ENCODE data around the gene FBXO28. TPM values are rescaled to one million over a fixed set of nuclear protein-coding genes. Genes with fewer than 3 reads are reported as not detected.
A peak's percentile ranks its signal among the peaks of the same experiment; 100 is the strongest.

FBXO28 gene
- total RNA-seq, 1 donor from 2014 or later = 23.9 TPM

- DNase-seq (ENCODE audit: low spot score) = no peak
- TF ChIP-seq, protein P1, sequence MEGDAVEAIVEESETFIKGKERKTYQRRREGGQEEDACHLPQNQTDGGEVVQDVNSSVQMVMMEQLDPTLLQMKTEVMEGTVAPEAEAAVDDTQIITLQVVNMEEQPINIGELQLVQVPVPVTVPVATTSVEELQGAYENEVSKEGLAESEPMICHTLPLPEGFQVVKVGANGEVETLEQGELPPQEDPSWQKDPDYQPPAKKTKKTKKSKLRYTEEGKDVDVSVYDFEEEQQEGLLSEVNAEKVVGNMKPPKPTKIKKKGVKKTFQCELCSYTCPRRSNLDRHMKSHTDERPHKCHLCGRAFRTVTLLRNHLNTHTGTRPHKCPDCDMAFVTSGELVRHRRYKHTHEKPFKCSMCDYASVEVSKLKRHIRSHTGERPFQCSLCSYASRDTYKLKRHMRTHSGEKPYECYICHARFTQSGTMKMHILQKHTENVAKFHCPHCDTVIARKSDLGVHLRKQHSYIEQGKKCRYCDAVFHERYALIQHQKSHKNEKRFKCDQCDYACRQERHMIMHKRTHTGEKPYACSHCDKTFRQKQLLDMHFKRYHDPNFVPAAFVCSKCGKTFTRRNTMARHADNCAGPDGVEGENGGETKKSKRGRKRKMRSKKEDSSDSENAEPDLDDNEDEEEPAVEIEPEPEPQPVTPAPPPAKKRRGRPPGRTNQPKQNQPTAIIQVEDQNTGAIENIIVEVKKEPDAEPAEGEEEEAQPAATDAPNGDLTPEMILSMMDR (IDR thresholded peaks at IDR 0.05) = no peak
Measured at GRCh38 chr1:224175617-224176016, 61.7 kb downstream of the FBXO28 start.

DNA sequence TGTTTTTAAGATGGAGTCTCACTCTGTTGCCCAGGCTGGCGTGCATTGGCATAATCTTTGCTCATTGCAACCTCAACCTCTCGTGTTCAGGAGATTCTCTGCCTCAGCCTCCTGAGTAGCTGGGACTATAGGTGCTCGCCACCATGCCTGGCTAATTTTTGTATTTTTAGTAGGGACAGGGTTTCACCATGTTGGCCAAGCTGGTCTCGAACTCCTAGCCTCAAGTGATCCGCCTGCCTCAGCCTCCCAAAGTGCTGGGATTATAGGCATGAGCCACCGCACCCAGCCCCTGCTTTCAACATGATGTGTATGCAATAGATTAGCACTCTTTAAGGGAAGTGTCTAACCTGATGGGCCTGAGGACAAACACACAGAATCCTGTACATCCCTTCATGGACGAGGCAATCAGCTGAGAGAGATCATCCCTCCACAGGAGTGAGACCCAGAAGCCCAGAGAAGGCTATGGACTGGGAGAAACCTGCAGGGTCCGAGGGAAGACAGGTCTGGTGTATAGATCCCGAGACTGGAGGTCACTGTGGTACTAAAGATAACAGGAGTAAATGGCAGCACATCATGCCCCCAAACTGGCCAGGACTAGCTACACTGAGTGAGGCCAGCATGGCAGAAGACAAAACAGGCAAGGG is 63.6 kb downstream of the FBXO28 start:
- H3K4me3 Mint-ChIP-seq (ENCODE audit: unreplicated experiment) = no peak overlapping the region
- no peaks in the 10 kb centered on the region for H3K27me3 Mint-ChIP-seq (ENCODE audit: low read depth)
- H3K4me1 Mint-ChIP-seq (ENCODE audit: low read depth) = peaks cover 10% of the 10 kb centered on the region
- TF ChIP-seq, protein P1 (IDR thresholded peaks at IDR 0.05) = no peak
- no peaks in the 10 kb centered on the region for H3K36me3 Mint-ChIP-seq (ENCODE audit: low read depth)
- DNase-seq (ENCODE audit: low spot score) = no peak
- H3K27ac Mint-ChIP-seq (ENCODE audit: unreplicated experiment) = peak overlapping the region; percentile 41
- H3K9me3 Mint-ChIP-seq (ENCODE audit: low read depth) = no peaks in the 10 kb centered on the region

More at GRCh38 chr1:224175617-224176016, 61.7 kb downstream of the FBXO28 start:
- Mint-ChIP-seq H3K9me3 (ENCODE audit: low read depth) (no peaks in the 10 kb centered on the region), H3K36me3 (ENCODE audit: low read depth) (no peaks in the 10 kb centered on the region), H3K27me3 (ENCODE audit: low read depth) (no peaks in the 10 kb centered on the region), H3K4me3 (ENCODE audit: unreplicated experiment) (peak overlapping the region; percentile 54), H3K27ac (ENCODE audit: unreplicated experiment) (no peak overlapping the region), H3K4me1 (ENCODE audit: low read depth) (peaks cover 7% of the 10 kb centered on the region)

DNA sequence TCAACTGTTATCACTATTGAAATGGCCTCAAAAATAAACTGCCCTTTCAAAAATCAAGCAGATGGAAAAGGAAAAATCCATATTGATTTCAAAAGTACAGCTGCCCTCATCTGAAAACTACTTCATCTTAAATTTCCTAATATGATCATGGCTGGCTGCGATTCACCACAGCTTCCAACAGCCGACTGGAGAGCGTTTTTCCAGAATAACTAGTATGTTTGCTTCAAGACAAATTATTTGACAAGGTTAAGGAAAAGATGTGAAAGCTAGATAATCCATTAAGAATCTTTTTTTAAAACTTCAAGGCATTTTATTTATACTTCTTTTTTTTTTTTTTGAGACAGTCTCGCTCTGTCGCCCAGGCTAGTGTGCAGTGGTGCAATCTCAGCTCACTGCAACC is 65.0 kb downstream of the FBXO28 start:
- H3K27ac Mint-ChIP-seq (ENCODE audit: unreplicated experiment) = no peak overlapping the region
- TF ChIP-seq, protein P1 (IDR thresholded peaks at IDR 0.05) = no peak
- H3K36me3 Mint-ChIP-seq (ENCODE audit: low read depth) = no peaks in the 10 kb centered on the region
- H3K4me3 Mint-ChIP-seq (ENCODE audit: unreplicated experiment) = no peak overlapping the region
- no peaks in the 10 kb centered on the region for H3K27me3 Mint-ChIP-seq (ENCODE audit: low read depth)
- H3K9me3 Mint-ChIP-seq (ENCODE audit: low read depth) = no peaks in the 10 kb centered on the region
- peaks cover 13% of the 10 kb centered on the region for H3K4me1 Mint-ChIP-seq (ENCODE audit: low read depth)
- no peak for DNase-seq (ENCODE audit: low spot score)

GRCh38 chr1:224180783-224181452 is 67.0 kb downstream of the FBXO28 start:
- no peaks in the 10 kb centered on the region for H3K9me3 Mint-ChIP-seq (ENCODE audit: low read depth)
- H3K27me3 Mint-ChIP-seq (ENCODE audit: low read depth) = no peaks in the 10 kb centered on the region
- DNase-seq (ENCODE audit: low spot score) = no peak
- H3K27ac Mint-ChIP-seq (ENCODE audit: unreplicated experiment) = no peak overlapping the region
- H3K4me1 Mint-ChIP-seq (ENCODE audit: low read depth) = peaks cover 26% of the 10 kb centered on the region
- TF ChIP-seq, protein P1 (IDR thresholded peaks at IDR 0.05) = no peak
- no peak overlapping the region for H3K4me3 Mint-ChIP-seq (ENCODE audit: unreplicated experiment)
- H3K36me3 Mint-ChIP-seq (ENCODE audit: low read depth) = peaks cover 2% of the 10 kb centered on the region

DNA sequence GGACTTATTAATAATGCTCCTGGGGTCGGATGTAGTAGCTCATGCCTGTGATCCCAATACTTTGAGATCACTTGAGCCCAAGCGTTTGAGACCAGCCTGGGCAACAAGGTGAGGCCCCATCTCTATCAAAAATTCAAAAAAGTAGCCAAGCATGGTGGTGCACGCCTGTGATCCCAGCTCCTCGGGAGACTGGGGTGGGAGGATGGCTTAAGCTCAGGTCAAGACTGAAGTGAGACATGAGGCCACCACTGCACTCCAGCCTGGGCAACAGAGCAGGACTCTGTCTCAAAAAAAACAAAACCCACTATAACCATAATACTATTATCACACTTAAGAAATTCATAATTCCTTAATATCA is 67.5 kb downstream of the FBXO28 start:
- H3K27me3 Mint-ChIP-seq (ENCODE audit: low read depth) = no peaks in the 10 kb centered on the region
- H3K36me3 Mint-ChIP-seq (ENCODE audit: low read depth) = peaks cover 2% of the 10 kb centered on the region
- TF ChIP-seq, protein P1 (IDR thresholded peaks at IDR 0.05) = no peak
- H3K4me1 Mint-ChIP-seq (ENCODE audit: low read depth) = peaks cover 31% of the 10 kb centered on the region
- DNase-seq (ENCODE audit: low spot score) = no peak
- H3K27ac Mint-ChIP-seq (ENCODE audit: unreplicated experiment) = no peak overlapping the region
- no peaks in the 10 kb centered on the region for H3K9me3 Mint-ChIP-seq (ENCODE audit: low read depth)
- H3K4me3 Mint-ChIP-seq (ENCODE audit: unreplicated experiment) = no peak overlapping the region
